Cerebellar nuclear complex (tissue), 1 donor: ENCODE results near the gene ATE1.
"Not testable (repeated sequence)": the region's sequence is repeated elsewhere in the genome, so short reads cannot be mapped to it uniquely, and the experiment has no call there.

Experiments used
- DNase-seq, 2 experiments: peaks; one replicate each; lab custom pipeline; 2025; lab: John Stamatoyannopoulos, UW

The ATE1 gene

GRCh38 chr10:121791761-121792160, 136.1 kb downstream of the ATE1 start:
- no peak for DNase-seq

- no peak for DNase-seq
Measured at GRCh38 chr10:121788717-121789116, 139.1 kb downstream of the ATE1 start.

- no peak for DNase-seq
Measured at GRCh38 chr10:121788115-121788514, 139.7 kb downstream of the ATE1 start.

GRCh38 chr10:121787169-121787568, 140.7 kb downstream of the ATE1 start:
- DNase-seq, result no peak

GRCh38 chr10:121783782-121784372, 144.0 kb downstream of the ATE1 start:
- DNase-seq, result no peak

- no peak for DNase-seq
Measured at GRCh38 chr10:121781101-121781500, 146.7 kb downstream of the ATE1 start.

- DNase-seq, result no peak
Measured at GRCh38 chr10:121774813-121775212, 153.0 kb downstream of the ATE1 start.

- no peak for DNase-seq
Measured at GRCh38 chr10:121774404-121774803, 153.4 kb downstream of the ATE1 start.

- no peak for DNase-seq
Measured at GRCh38 chr10:121772884-121773283, 154.9 kb downstream of the ATE1 start.

GRCh38 chr10:121772406-121772805, 155.4 kb downstream of the ATE1 start:
- no peak for DNase-seq

GRCh38 chr10:121771966-121772365, 155.9 kb downstream of the ATE1 start:
- no peak for DNase-seq

GRCh38 chr10:121766426-121766825, 161.4 kb downstream of the ATE1 start:
- no peak for DNase-seq

GRCh38 chr10:121765204-121765603, 162.6 kb downstream of the ATE1 start:
- DNase-seq, result no peak

- no peak for DNase-seq
Measured at GRCh38 chr10:121764233-121764942, 163.4 kb downstream of the ATE1 start.

GRCh38 chr10:121757241-121757640, 170.6 kb downstream of the ATE1 start:
- not testable (repeated sequence) for DNase-seq

GRCh38 chr10:121755496-121755895, 172.3 kb downstream of the ATE1 start:
- not testable (repeated sequence) for DNase-seq

GRCh38 chr10:121754666-121755065, 173.2 kb downstream of the ATE1 start:
- no peak for DNase-seq

- DNase-seq, result no peak
Measured at GRCh38 chr10:121753726-121754476, 173.9 kb downstream of the ATE1 start.

- no peak for DNase-seq
Measured at GRCh38 chr10:121751191-121751760, 176.6 kb downstream of the ATE1 start.

GRCh38 chr10:121747163-121747775, 180.6 kb downstream of the ATE1 start:
- DNase-seq, result no peak

GRCh38 chr10:121741248-121741792, 186.5 kb downstream of the ATE1 start:
- no peak for DNase-seq

GRCh38 chr10:121740069-121740468, 187.8 kb downstream of the ATE1 start:
- DNase-seq, result no peak
